ENCODE results near the gene SHCBP1L. TPM values are rescaled to one million over a fixed set of nuclear protein-coding genes. Genes with fewer than 3 reads are reported as not detected.
"Not testable (repeated sequence)": the region's sequence is repeated elsewhere in the genome, so short reads cannot be mapped to it uniquely, and the experiment has no call there.

Gene SHCBP1L
- total RNA-seq, 1 experiment from 2014 or later, result not detected

DNA sequence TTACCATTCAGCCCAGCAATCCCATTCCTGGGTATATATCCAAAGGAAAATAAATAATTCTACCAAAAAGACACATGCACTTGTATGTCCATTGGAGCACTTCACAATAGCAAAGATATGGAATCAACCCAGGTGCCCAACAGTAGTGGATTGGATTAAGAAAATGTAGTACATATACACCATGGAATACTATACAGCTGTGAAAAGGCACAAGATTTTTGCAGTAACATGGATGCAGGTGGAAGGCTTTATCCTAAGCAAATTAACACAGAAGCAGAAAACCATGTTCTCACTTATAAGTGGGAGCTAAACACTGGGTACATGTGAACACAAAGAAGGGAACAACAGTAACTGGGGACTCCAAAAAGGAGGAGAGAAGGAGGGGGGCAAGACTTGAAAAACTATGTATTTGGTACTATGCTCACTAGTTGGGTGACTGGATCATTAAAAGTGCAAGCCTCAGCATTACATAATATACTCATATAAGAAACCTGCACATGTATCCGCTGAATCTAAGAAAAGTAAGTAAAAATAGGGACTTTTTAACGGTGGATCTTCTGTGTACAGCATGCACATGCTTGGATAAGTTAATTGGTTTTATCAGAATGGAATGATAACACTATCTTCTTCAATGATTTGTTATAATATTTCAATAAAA, 3.9 kb upstream of the SHCBP1L start:
- Histone ChIP-seq H3K27ac (ENCODE audit: low read length) (no peak overlapping the region), H3K79me2 (ENCODE audit: low read length) (no peaks in the 10 kb centered on the region), H3K27me3 (ENCODE audit: low read length) (no peaks in the 10 kb centered on the region), H3K4me3 (ENCODE audit: low read length) (no peak overlapping the region), H2AFZ (ENCODE audit: low read length) (no peak overlapping the region), H3K9me3 (ENCODE audit: low read length) (no peaks in the 10 kb centered on the region), H3K36me3 (ENCODE audit: insufficient read depth, low read length) (no peaks in the 10 kb centered on the region), H3K4me1 (ENCODE audit: low read length) (no peaks in the 10 kb centered on the region), H4K20me1 (ENCODE audit: insufficient read depth, low read depth, low read length) (no peaks in the 10 kb centered on the region), H3K9ac (ENCODE audit: low read length) (no peak overlapping the region), H3K4me2 (ENCODE audit: low read depth, low read length, poor library complexity, severe bottlenecking) (no peak overlapping the region), H3K9me2 (replicated peaks; ENCODE audit: insufficient read depth, low read length) (no peaks in the 10 kb centered on the region)
- no peak for DNase-seq

DNA sequence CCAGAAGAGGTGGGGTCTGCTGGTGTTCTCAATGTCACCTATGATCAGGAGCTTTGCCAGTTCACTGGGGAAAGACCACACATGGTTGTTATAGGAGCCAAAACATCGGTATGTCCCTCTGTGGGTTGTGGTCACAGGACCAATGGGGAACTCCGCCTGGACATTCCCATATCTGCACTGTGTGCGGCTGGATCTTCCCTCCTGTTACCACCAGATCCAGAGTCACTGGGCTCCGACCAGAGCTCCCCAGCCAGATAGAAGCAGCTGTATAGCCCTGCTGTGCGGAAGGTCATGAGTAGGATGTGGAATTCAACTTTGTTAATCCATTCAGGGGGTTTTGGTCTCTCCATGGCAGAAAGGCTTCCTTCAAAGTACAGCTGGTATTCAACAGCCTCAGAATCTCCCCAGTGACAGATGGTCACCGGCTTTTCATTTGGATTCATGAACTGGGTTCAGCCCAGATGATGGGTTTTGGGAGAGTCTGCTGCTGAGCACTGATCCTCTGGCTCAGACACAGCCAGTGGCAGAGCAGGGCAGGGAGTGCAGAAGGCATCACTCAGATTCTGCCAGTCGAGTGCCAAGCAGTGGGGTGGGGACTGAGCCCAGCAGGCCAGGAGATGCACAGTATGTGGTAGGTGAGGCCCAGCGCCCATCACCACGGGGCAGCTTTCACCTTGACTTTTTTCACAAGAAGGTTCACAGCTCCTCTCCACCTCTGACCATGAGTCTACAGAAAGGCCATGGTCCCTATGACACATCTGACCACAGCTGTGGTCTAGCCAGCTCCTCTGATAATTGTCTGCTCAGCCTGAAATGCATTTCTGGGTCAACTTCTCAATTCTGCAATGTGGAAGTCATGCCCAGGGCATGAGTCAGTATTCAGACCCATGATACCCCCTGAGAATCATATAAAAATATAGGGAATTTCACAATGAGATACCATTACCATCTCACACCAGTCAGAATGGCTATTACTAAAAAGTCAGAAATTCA, 2.9 kb upstream of the SHCBP1L start:
- no peak overlapping the region for H2AFZ ChIP-seq (ENCODE audit: low read length)
- no peak overlapping the region for H3K27ac ChIP-seq (ENCODE audit: low read length)
- H3K4me1 ChIP-seq (ENCODE audit: low read length), result no peaks in the 10 kb centered on the region
- no peaks in the 10 kb centered on the region for H3K79me2 ChIP-seq (ENCODE audit: low read length)
- H3K4me3 ChIP-seq (ENCODE audit: low read length), result no peak overlapping the region
- H3K9ac ChIP-seq (ENCODE audit: low read length), result no peak overlapping the region
- H3K4me2 ChIP-seq (ENCODE audit: low read depth, low read length, poor library complexity, severe bottlenecking), result no peak overlapping the region
- H3K36me3 ChIP-seq (ENCODE audit: insufficient read depth, low read length), result no peaks in the 10 kb centered on the region
- H4K20me1 ChIP-seq (ENCODE audit: insufficient read depth, low read depth, low read length), result no peaks in the 10 kb centered on the region
- no peaks in the 10 kb centered on the region for H3K9me3 ChIP-seq (ENCODE audit: low read length)
- DNase-seq, result no peak
- H3K27me3 ChIP-seq (ENCODE audit: low read length), result no peaks in the 10 kb centered on the region
- no peaks in the 10 kb centered on the region for H3K9me2 ChIP-seq (replicated peaks; ENCODE audit: insufficient read depth, low read length)

DNA sequence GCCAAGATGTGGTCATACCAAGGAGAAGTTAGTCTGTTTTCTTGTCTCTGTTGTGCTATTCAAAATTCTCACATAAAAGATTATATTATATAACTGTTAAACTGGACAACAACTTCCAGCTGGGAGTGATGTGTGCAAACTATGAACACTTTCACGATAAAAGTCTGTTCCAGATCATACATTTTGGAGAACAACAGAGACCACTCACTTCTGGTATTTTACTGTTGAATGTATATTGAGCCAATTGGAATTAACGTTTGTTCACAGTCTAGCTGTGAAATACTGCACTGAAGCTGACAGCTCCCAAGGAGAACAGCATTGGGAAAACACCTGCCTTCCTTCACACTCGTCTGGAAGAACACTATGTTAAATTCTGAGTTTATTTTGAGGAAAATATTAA, 860 bp upstream of the SHCBP1L start:
- H3K4me2 ChIP-seq (ENCODE audit: low read depth, low read length, poor library complexity, severe bottlenecking), result no peak overlapping the region
- no peak overlapping the region for H2AFZ ChIP-seq (ENCODE audit: low read length)
- no peak overlapping the region for H3K4me3 ChIP-seq (ENCODE audit: low read length)
- H3K79me2 ChIP-seq (ENCODE audit: low read length), result no peaks in the 10 kb centered on the region
- no peaks in the 10 kb centered on the region for H3K36me3 ChIP-seq (ENCODE audit: insufficient read depth, low read length)
- no peak for DNase-seq
- no peaks in the 10 kb centered on the region for H4K20me1 ChIP-seq (ENCODE audit: insufficient read depth, low read depth, low read length)
- H3K9me2 ChIP-seq (replicated peaks; ENCODE audit: insufficient read depth, low read length), result no peaks in the 10 kb centered on the region
- no peaks in the 10 kb centered on the region for H3K27me3 ChIP-seq (ENCODE audit: low read length)
- H3K9me3 ChIP-seq (ENCODE audit: low read length), result no peaks in the 10 kb centered on the region
- no peak overlapping the region for H3K27ac ChIP-seq (ENCODE audit: low read length)
- H3K4me1 ChIP-seq (ENCODE audit: low read length), result no peaks in the 10 kb centered on the region
- H3K9ac ChIP-seq (ENCODE audit: low read length), result no peak overlapping the region

DNA sequence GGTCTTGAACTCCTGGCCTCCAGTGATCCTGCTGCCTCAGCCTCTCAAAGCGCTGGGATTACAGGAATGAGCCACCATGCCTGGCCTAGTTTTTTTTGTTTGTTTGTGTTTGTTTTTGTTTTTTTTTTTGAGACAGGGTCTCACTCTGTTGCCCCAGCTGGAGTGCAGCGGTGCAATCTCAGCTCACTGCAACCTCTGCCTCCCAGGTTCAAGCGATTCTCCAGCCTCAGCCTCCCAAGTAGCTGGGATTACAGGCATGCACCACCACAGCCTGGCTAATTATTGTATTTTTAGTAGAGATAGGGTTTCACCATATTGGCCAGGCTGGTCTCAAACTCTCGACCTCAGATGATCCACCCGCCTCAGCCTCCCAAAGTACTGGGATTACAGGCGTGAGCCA, 9.6 kb downstream of the SHCBP1L start:
- H3K27me3 ChIP-seq (ENCODE audit: low read length); DNase-seq; H3K36me3 ChIP-seq (ENCODE audit: insufficient read depth, low read length); H4K20me1 ChIP-seq (ENCODE audit: insufficient read depth, low read depth, low read length); H3K4me2 ChIP-seq (ENCODE audit: low read depth, low read length, poor library complexity, severe bottlenecking); H3K4me1 ChIP-seq (ENCODE audit: low read length); H3K4me3 ChIP-seq (ENCODE audit: low read length); H2AFZ ChIP-seq (ENCODE audit: low read length); H3K9ac ChIP-seq (ENCODE audit: low read length); H3K79me2 ChIP-seq (ENCODE audit: low read length); H3K27ac ChIP-seq (ENCODE audit: low read length); H3K9me2 ChIP-seq (replicated peaks; ENCODE audit: insufficient read depth, low read length); H3K9me3 ChIP-seq (ENCODE audit: low read length): not testable (repeated sequence)

DNA sequence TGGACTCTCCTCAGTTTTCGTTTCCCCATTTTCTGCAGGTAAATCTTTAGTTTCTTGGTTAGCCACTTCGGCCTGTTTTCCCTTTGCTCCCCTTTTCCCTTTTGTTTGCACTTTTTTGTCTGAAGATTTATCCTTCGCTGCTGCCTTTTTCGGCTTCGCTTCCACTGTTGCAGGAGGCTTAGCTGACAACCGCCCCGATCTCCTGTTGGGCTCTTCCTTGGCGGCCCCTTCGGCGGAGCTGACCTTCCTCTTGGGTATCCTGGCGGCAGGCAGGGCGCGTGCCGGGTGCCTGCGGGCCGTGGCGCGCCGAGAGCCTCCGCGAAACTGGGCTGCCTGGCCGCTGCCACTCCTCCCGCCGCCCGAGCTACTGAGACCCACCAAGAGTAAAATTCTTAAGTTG, 10.8 kb downstream of the SHCBP1L start:
- H2AFZ ChIP-seq (ENCODE audit: low read length); H3K9me3 ChIP-seq (ENCODE audit: low read length); H3K9ac ChIP-seq (ENCODE audit: low read length); H3K27ac ChIP-seq (ENCODE audit: low read length); H3K79me2 ChIP-seq (ENCODE audit: low read length); H3K36me3 ChIP-seq (ENCODE audit: insufficient read depth, low read length); H3K27me3 ChIP-seq (ENCODE audit: low read length); H3K4me2 ChIP-seq (ENCODE audit: low read depth, low read length, poor library complexity, severe bottlenecking); H4K20me1 ChIP-seq (ENCODE audit: insufficient read depth, low read depth, low read length); H3K4me3 ChIP-seq (ENCODE audit: low read length); H3K9me2 ChIP-seq (replicated peaks; ENCODE audit: insufficient read depth, low read length); DNase-seq; H3K4me1 ChIP-seq (ENCODE audit: low read length): not testable (repeated sequence)

DNA sequence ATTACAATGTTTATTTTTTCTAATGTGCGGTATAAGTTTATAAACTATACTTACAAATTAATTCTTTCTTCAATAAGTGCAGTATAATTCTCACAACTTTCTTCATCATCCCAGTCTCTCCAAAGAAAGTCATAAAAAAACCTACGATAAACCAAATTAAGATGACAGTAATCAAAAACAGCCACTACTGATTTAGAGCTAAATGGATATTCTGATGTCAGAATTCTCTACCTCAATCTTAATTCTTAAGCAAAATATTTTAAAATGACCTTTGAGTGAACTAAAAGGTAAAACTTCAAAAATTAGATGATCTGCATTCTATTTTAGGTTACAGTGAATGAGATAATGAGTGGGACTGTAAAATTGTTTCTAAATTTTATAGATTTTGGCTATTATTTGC, 13.6 kb downstream of the SHCBP1L start:
- no peak for DNase-seq
- H3K9ac ChIP-seq (ENCODE audit: low read length), result no peak overlapping the region
- no peak overlapping the region for H3K27ac ChIP-seq (ENCODE audit: low read length)
- H3K79me2 ChIP-seq (ENCODE audit: low read length), result no peaks in the 10 kb centered on the region
- no peaks in the 10 kb centered on the region for H3K27me3 ChIP-seq (ENCODE audit: low read length)
- no peak overlapping the region for H2AFZ ChIP-seq (ENCODE audit: low read length)
- H3K4me3 ChIP-seq (ENCODE audit: low read length), result no peak overlapping the region
- no peaks in the 10 kb centered on the region for H3K9me2 ChIP-seq (replicated peaks; ENCODE audit: insufficient read depth, low read length)
- no peaks in the 10 kb centered on the region for H3K9me3 ChIP-seq (ENCODE audit: low read length)
- no peaks in the 10 kb centered on the region for H3K36me3 ChIP-seq (ENCODE audit: insufficient read depth, low read length)
- no peak overlapping the region for H3K4me2 ChIP-seq (ENCODE audit: low read depth, low read length, poor library complexity, severe bottlenecking)
- H3K4me1 ChIP-seq (ENCODE audit: low read length), result no peaks in the 10 kb centered on the region
- H4K20me1 ChIP-seq (ENCODE audit: insufficient read depth, low read depth, low read length), result no peaks in the 10 kb centered on the region

DNA sequence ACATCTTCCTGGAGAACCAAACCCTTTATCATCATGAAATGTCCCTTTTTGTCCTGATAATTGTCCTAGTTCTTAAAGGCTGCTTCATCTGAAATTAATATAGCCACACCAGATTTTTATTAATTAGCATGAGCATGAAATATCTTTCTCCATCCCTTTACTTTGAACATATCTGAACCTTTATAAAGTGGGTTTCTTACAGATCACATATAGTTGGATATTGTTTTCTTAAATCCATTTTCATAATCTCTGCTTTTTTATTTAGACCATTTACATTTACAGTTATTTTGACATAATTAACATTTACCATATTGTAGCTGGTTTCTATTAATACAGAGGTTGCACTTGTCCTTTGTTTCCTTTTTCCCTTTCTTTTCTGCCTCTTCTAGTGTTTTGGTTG, 17.2 kb downstream of the SHCBP1L start:
- H4K20me1 ChIP-seq (ENCODE audit: insufficient read depth, low read depth, low read length), result no peaks in the 10 kb centered on the region
- no peaks in the 10 kb centered on the region for H3K79me2 ChIP-seq (ENCODE audit: low read length)
- no peak for DNase-seq
- H3K9me2 ChIP-seq (replicated peaks; ENCODE audit: insufficient read depth, low read length), result no peaks in the 10 kb centered on the region
- H3K4me1 ChIP-seq (ENCODE audit: low read length), result no peaks in the 10 kb centered on the region
- H3K9me3 ChIP-seq (ENCODE audit: low read length), result no peaks in the 10 kb centered on the region
- H2AFZ ChIP-seq (ENCODE audit: low read length), result no peak overlapping the region
- no peak overlapping the region for H3K9ac ChIP-seq (ENCODE audit: low read length)
- H3K36me3 ChIP-seq (ENCODE audit: insufficient read depth, low read length), result no peaks in the 10 kb centered on the region
- no peak overlapping the region for H3K27ac ChIP-seq (ENCODE audit: low read length)
- no peaks in the 10 kb centered on the region for H3K27me3 ChIP-seq (ENCODE audit: low read length)
- no peak overlapping the region for H3K4me2 ChIP-seq (ENCODE audit: low read depth, low read length, poor library complexity, severe bottlenecking)
- H3K4me3 ChIP-seq (ENCODE audit: low read length), result no peak overlapping the region

DNA sequence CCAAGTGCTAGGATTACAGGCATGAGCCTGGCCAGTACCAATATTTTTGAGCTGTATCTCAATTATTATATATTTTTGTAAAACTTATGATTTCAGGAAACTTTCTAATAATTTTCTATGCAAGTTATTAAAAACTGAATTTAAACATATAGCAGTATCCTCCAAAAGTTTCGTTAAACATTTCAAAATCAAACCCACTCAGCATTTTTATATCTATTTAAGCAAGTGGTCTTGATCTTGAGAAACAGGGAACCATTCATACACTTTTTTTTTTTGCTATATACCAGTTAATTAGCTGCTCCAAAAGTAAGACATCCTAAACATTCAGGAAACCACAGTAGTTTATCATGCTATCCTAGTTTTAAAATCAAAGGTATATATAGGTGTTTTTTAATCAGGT, 22.0 kb downstream of the SHCBP1L start:
- no peaks in the 10 kb centered on the region for H3K36me3 ChIP-seq (ENCODE audit: insufficient read depth, low read length)
- H3K4me1 ChIP-seq (ENCODE audit: low read length), result peaks cover 11% of the 10 kb centered on the region
- no peaks in the 10 kb centered on the region for H3K79me2 ChIP-seq (ENCODE audit: low read length)
- H3K4me2 ChIP-seq (ENCODE audit: low read depth, low read length, poor library complexity, severe bottlenecking), result no peak overlapping the region
- H3K9ac ChIP-seq (ENCODE audit: low read length), result no peak overlapping the region
- no peak overlapping the region for H3K4me3 ChIP-seq (ENCODE audit: low read length)
- H3K9me2 ChIP-seq (replicated peaks; ENCODE audit: insufficient read depth, low read length), result no peaks in the 10 kb centered on the region
- no peaks in the 10 kb centered on the region for H4K20me1 ChIP-seq (ENCODE audit: insufficient read depth, low read depth, low read length)
- no peak for DNase-seq
- H3K9me3 ChIP-seq (ENCODE audit: low read length), result no peaks in the 10 kb centered on the region
- H2AFZ ChIP-seq (ENCODE audit: low read length), result no peak overlapping the region
- no peak overlapping the region for H3K27ac ChIP-seq (ENCODE audit: low read length)
- H3K27me3 ChIP-seq (ENCODE audit: low read length), result no peaks in the 10 kb centered on the region
